WTC11 (cell line): ENCODE results near the gene BCAS3. TPM values are rescaled to one million over a fixed set of nuclear protein-coding genes. Genes with fewer than 3 reads are reported as not detected.

Source experiments
- ATAC-seq: fragments of 200-7000 bp; cut with Tn5 transposase; 2 replicates; pipeline ENCODE4 v1.10.0; 2021; ENCODE audit warnings: mild to moderate bottlenecking, moderate library complexity
- CTCF ChIA-PET: fragments of 300-600 bp; sonication (Branson Sonifier 250); formaldehyde crosslinking; loops from one replicate; lab custom pipeline; 2021; ENCODE audit warnings: antibody characterized with exemption; lab: Charles Lee
- POLR2A ChIA-PET: fragments of 350-600 bp; sonication (Branson Sonifier 250); formaldehyde crosslinking; loops from one replicate; lab custom pipeline; 2021; ENCODE audit warnings: antibody characterized with exemption; lab: Charles Lee
- DNase-seq: peaks from one replicate; pipeline ENCODE4 v3.0.0; 2021; ENCODE audit warnings: low spot score
- H3K27ac Mint-ChIP-seq: 2 replicates; pipeline ENCODE4 v1.8.0; 2021; ENCODE audit warnings: mixed read lengths
- H3K27me3 Mint-ChIP-seq: 2 replicates; pipeline ENCODE4 v1.8.0; 2021; ENCODE audit warnings: low read depth, mild to moderate bottlenecking, moderate library complexity, mixed read lengths
- H3K36me3 Mint-ChIP-seq: 2 replicates; pipeline ENCODE4 v1.8.0; 2021; ENCODE audit warnings: mixed read lengths
- H3K4me1 Mint-ChIP-seq: 2 replicates; pipeline ENCODE4 v1.8.0; 2022; ENCODE audit warnings: mixed read lengths
- H3K4me3 Mint-ChIP-seq: 2 replicates; pipeline ENCODE4 v1.8.0; 2021; ENCODE audit warnings: mild to moderate bottlenecking, moderate library complexity, mixed read lengths
- H3K9me3 Mint-ChIP-seq: 2 replicates; pipeline ENCODE4 v1.8.0; 2021; ENCODE audit warnings: mixed read lengths
- AR ChIP-seq: fragments of 250-450 bp; sonication (Bioruptor Pico); IDR thresholded peaks from 2 replicates; pipeline ENCODE4 v1.9.0; 2021; ENCODE audit warnings: mild to moderate bottlenecking
- CREB1 ChIP-seq: sonication (generic); formaldehyde crosslinking; IDR thresholded peaks from 2 replicates; pipeline ENCODE4 v1.8.0; 2023; ENCODE audit warnings: mild to moderate bottlenecking, missing genetic modification reagents
- E2F1 ChIP-seq: sonication (generic); formaldehyde crosslinking; IDR thresholded peaks from 2 replicates; pipeline ENCODE4 v1.8.0; 2022; ENCODE audit warnings: mild to moderate bottlenecking, missing genetic modification reagents
- FOXJ3 ChIP-seq: sonication (generic); formaldehyde crosslinking; IDR thresholded peaks from 2 replicates; pipeline ENCODE4 v1.9.0; 2021; ENCODE audit warnings: missing genetic modification reagents, mild to moderate bottlenecking, borderline replicate concordance
- JAZF1 ChIP-seq: fragments of 250-450 bp; sonication (Bioruptor Pico); IDR thresholded peaks from 2 replicates; pipeline ENCODE4 v1.9.0; 2021; ENCODE audit warnings: moderate library complexity, mild to moderate bottlenecking, inconsistent platforms
- NR3C1 ChIP-seq: sonication (generic); formaldehyde crosslinking; conservative IDR thresholded peaks from 2 replicates; pipeline ENCODE4 v1.8.1; 2023; ENCODE audit warnings: low read depth, mild to moderate bottlenecking, missing genetic modification reagents
- SOX15 ChIP-seq: fragments of 250-450 bp; sonication (Bioruptor Pico); IDR thresholded peaks from 2 replicates; pipeline ENCODE4 v1.9.0; 2021; ENCODE audit warnings: mild to moderate bottlenecking
- SP1 ChIP-seq: sonication (generic); formaldehyde crosslinking; conservative IDR thresholded peaks from 2 replicates; pipeline ENCODE4 v1.8.1; 2022; ENCODE audit warnings: missing genetic modification reagents
- ZBTB21 ChIP-seq: sonication (generic); formaldehyde crosslinking; IDR thresholded peaks from 2 replicates; pipeline ENCODE4 v1.8.1; 2023; ENCODE audit warnings: mild to moderate bottlenecking, missing genetic modification reagents, borderline replicate concordance
- ZNF121 ChIP-seq: sonication (generic); formaldehyde crosslinking; IDR thresholded peaks from 2 replicates; pipeline ENCODE4 v1.8.0; 2023; ENCODE audit warnings: missing genetic modification reagents
- ZNF219 ChIP-seq: sonication (generic); formaldehyde crosslinking; IDR thresholded peaks from 2 replicates; pipeline ENCODE4 v1.8.0; 2023; ENCODE audit warnings: missing genetic modification reagents, mild to moderate bottlenecking, borderline replicate concordance
- ZNF263 ChIP-seq: sonication (generic); formaldehyde crosslinking; IDR thresholded peaks from 2 replicates; pipeline ENCODE4 v1.8.1; 2022; ENCODE audit warnings: low read depth, mild to moderate bottlenecking, moderate library complexity, missing genetic modification reagents
- ZNF423 ChIP-seq: fragments of 250-450 bp; sonication (Bioruptor Pico); IDR thresholded peaks from 2 replicates; pipeline ENCODE4 v2.1.2; 2022; ENCODE audit warnings: mild to moderate bottlenecking, moderate library complexity
- total RNA-seq: library from RNA; stranded (reverse); gene quantifications from 3 replicates; pipeline ENCODE4 v1.2.3, GENCODE V29; 2021
- TF ChIP-seq, protein P1 (sequence below): sonication (generic); formaldehyde crosslinking; IDR thresholded peaks from 2 replicates; pipeline ENCODE4 v1.8.1; 2022; ENCODE audit warnings: missing genetic modification reagents, borderline replicate concordance
- TF ChIP-seq, protein P2 (sequence below): fragments of 250-450 bp; sonication (Bioruptor Pico); IDR thresholded peaks from 2 replicates; pipeline ENCODE4 v2.1.2; 2022; ENCODE audit warnings: mild to moderate bottlenecking, moderate library complexity
- TF ChIP-seq, protein P3 (sequence below): sonication (generic); formaldehyde crosslinking; IDR thresholded peaks from 2 replicates; pipeline ENCODE4 v1.8.0; 2022; ENCODE audit warnings: mild to moderate bottlenecking, missing genetic modification reagents
- TF ChIP-seq, protein P4 (sequence below): sonication (generic); formaldehyde crosslinking; IDR thresholded peaks from 2 replicates; pipeline ENCODE4 v1.8.0; 2023; ENCODE audit warnings: missing genetic modification reagents

The BCAS3 gene
- total RNA-seq, 1 experiment from 2014 or later: 15.5 TPM

- POLR2A ChIA-PET: interaction anchor here (0.5 to 1.2 kb wide), 2 partner anchors 12 to 1936 kb away, joined by 3 to 4 read pairs; no protein-coding TSS in a partner anchor
- no peak for TF ChIP-seq E2F1 (CRISPR knock-in tag)
- TF ChIP-seq, protein P1, sequence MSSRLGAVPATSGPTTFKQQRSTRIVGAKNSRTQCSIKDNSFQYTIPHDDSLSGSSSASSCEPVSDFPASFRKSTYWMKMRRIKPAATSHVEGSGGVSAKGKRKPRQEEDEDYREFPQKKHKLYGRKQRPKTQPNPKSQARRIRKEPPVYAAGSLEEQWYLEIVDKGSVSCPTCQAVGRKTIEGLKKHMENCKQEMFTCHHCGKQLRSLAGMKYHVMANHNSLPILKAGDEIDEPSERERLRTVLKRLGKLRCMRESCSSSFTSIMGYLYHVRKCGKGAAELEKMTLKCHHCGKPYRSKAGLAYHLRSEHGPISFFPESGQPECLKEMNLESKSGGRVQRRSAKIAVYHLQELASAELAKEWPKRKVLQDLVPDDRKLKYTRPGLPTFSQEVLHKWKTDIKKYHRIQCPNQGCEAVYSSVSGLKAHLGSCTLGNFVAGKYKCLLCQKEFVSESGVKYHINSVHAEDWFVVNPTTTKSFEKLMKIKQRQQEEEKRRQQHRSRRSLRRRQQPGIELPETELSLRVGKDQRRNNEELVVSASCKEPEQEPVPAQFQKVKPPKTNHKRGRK (CRISPR knock-in tag): no peak
- TF ChIP-seq JAZF1 (CRISPR knock-in tag): no peak
- TF ChIP-seq ZBTB21 (CRISPR knock-in tag): no peak
- TF ChIP-seq ZNF121 (CRISPR knock-in tag): no peak
- TF ChIP-seq, protein P2, sequence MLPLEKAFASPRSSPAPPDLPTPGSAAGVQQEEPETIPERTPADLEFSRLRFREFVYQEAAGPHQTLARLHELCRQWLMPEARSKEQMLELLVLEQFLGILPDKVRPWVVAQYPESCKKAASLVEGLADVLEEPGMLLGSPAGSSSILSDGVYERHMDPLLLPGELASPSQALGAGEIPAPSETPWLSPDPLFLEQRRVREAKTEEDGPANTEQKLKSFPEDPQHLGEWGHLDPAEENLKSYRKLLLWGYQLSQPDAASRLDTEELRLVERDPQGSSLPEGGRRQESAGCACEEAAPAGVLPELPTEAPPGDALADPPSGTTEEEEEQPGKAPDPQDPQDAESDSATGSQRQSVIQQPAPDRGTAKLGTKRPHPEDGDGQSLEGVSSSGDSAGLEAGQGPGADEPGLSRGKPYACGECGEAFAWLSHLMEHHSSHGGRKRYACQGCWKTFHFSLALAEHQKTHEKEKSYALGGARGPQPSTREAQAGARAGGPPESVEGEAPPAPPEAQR (CRISPR knock-in tag): no peak
- TF ChIP-seq CREB1 (CRISPR knock-in tag): no peak
- TF ChIP-seq ZNF219 (CRISPR knock-in tag): no peak
- no peak for TF ChIP-seq ZNF423 (CRISPR knock-in tag)
- TF ChIP-seq AR: no peak
- TF ChIP-seq SOX15: no peak
- no peak for TF ChIP-seq NR3C1 (CRISPR knock-in tag)
- TF ChIP-seq, protein P3, sequence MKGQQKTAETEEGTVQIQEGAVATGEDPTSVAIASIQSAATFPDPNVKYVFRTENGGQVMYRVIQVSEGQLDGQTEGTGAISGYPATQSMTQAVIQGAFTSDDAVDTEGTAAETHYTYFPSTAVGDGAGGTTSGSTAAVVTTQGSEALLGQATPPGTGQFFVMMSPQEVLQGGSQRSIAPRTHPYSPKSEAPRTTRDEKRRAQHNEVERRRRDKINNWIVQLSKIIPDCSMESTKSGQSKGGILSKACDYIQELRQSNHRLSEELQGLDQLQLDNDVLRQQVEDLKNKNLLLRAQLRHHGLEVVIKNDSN (CRISPR knock-in tag): no peak
- TF ChIP-seq, all 79 proteins: peak for 0
- Mint-ChIP-seq H3K4me1 (peaks cover 17% of the 10 kb centered on the region), H3K36me3 (no peaks in the 10 kb centered on the region), H3K27ac (no peak overlapping the region), H3K9me3 (no peaks in the 10 kb centered on the region), H3K4me3 (no peak overlapping the region), H3K27me3 (no peaks in the 10 kb centered on the region)
- ATAC-seq (no peak), DNase-seq (no peak)
- CTCF ChIA-PET: no interaction called here
Observed at GRCh38 chr17:61218438-61218837, 540.8 kb downstream of the BCAS3 start.

DNA sequence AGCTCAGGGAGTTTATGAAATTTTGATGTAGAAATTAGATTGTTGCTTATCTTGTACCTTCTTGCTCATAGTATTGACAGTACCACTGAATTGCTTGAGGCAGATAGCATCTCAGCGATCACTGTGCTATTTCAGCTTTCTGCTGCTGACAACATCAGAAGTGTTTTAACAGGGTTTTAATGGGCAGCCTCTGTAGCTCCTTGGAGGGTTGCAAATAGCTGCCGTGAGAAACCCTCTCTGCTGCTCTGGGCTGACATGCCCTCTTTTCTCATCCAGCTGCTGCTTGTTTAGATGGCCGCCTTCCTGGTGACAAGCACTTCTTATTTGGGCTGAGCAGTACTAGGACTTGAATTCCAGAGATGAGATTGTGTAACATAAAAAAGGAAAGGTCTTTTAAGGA lies 541.8 kb downstream of the BCAS3 start:
- peak overlapping the region; percentile 36 for H3K27ac Mint-ChIP-seq
- POLR2A ChIA-PET: interaction anchor here (1.2 kb wide), 1 partner anchor 11 kb away, joined by 3 read pairs; no protein-coding TSS in a partner anchor
- no peaks in the 10 kb centered on the region for H3K9me3 Mint-ChIP-seq

More for the DNA sequence above, 541.8 kb downstream of the BCAS3 start:
- TF ChIP-seq ZNF263 (CRISPR knock-in tag) (no peak), SP1 (no peak), FOXJ3 (CRISPR knock-in tag) (no peak)
- TF ChIP-seq, protein P4, sequence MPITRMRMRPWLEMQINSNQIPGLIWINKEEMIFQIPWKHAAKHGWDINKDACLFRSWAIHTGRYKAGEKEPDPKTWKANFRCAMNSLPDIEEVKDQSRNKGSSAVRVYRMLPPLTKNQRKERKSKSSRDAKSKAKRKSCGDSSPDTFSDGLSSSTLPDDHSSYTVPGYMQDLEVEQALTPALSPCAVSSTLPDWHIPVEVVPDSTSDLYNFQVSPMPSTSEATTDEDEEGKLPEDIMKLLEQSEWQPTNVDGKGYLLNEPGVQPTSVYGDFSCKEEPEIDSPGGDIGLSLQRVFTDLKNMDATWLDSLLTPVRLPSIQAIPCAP: no peak
- ATAC-seq (no peak), DNase-seq (no peak)
- CTCF ChIA-PET: no interaction called here
- Mint-ChIP-seq H3K4me1 (peaks cover 17% of the 10 kb centered on the region), H3K36me3 (no peaks in the 10 kb centered on the region), H3K27me3 (no peaks in the 10 kb centered on the region), H3K4me3 (no peak overlapping the region)
